ENCODE results near the gene UFC1. TPM values are rescaled to one million over a fixed set of nuclear protein-coding genes. Genes with fewer than 3 reads are reported as not detected.
A peak's percentile ranks its signal among the peaks of the same experiment; 100 is the strongest.

UFC1 gene
- total and polyA plus RNA-seq, 2 donors (not counting 3 experiments of a cell fraction or from before 2014, with no cell fraction given): 102 to 149 TPM

GRCh38 chr1:161158316-161159010 is 4.7 kb downstream of the UFC1 start:
- Histone ChIP-seq H3K4me2 (ENCODE audit: insufficient read depth, low read length) (peak overlapping the region; percentile 32), H3K4me1 (ENCODE audit: control insufficient read depth, extremely low read depth, insufficient read depth, low read length) (peaks cover 7% of the 10 kb centered on the region), H3K36me3 (ENCODE audit: control insufficient read depth in 2 of 2, extremely low read depth in 1 of 2, insufficient read depth in 2 of 2, low read length in 2 of 2) (peaks cover 2 to 10% of the 10 kb centered on the region in 2 experiments), H4K20me1 (replicated peaks; ENCODE audit: control insufficient read depth, extremely low read depth, insufficient read depth, low read length) (no peaks in the 10 kb centered on the region), H3K9ac (replicated peaks; ENCODE audit: extremely low read depth, insufficient read depth, low read length) (no peak overlapping the region), H2AFZ (ENCODE audit: low read depth, low read length) (no peak overlapping the region), H3K9me3 (replicated peaks; ENCODE audit: control insufficient read depth, insufficient read depth, low read length) (no peaks in the 10 kb centered on the region), H3K4me3 (replicated peaks in 1 of 3; ENCODE audit: insufficient read depth in 1 of 3, low read depth in 1 of 3, low read length in 3 of 3) (no peak overlapping the region), H3K79me2 (ENCODE audit: control insufficient read depth, insufficient read depth, low read length) (peaks cover 7% of the 10 kb centered on the region), H3K27ac (ENCODE audit: insufficient read depth, low read depth, low read length) (no peak overlapping the region), H3K9me1 (replicated peaks; ENCODE audit: control insufficient read depth, extremely low read depth, insufficient read depth, low read length) (no peaks in the 10 kb centered on the region), H3K27me3 (ENCODE audit: control insufficient read depth in 2 of 2, insufficient read depth in 2 of 2, low read length in 2 of 2) (no peaks in the 10 kb centered on the region)
- TF ChIP-seq EZH2 (IDR thresholded peaks at IDR 0.05; ENCODE audit: borderline replicate concordance, low read depth, low read length, severe bottlenecking) (no peak), MAX (IDR thresholded peaks at IDR 0.05; ENCODE audit: insufficient read depth, insufficient read length) (no peak), FOS (IDR thresholded peaks at IDR 0.05; ENCODE audit: borderline replicate concordance, insufficient read depth, low read length) (no peak), POLR2AphosphoS5 (IDR thresholded peaks at IDR 0.05; ENCODE audit: insufficient read depth, low read depth, low read length) (no peak), GATA2 (IDR thresholded peaks at IDR 0.05; ENCODE audit: insufficient read depth, insufficient read length, low read depth, low read length) (no peak), MYC (IDR thresholded peaks at IDR 0.05; ENCODE audit: low read depth, low read length) (no peak), CTCF (IDR thresholded peaks at IDR 0.05; ENCODE audit: extremely low read depth in 1 of 2, insufficient read depth in 1 of 2, low read depth in 1 of 2, low read length in 2 of 2) (no peak), POLR2A (IDR thresholded peaks at IDR 0.05; ENCODE audit: low read depth, low read length) (no peak), JUN (IDR thresholded peaks at IDR 0.05; ENCODE audit: borderline replicate concordance, insufficient read depth, insufficient read length, low read depth) (no peak)
- dilution Hi-C loops (cut with MboI; ENCODE audit: extremely low pct_ligation_motif_present, low sequenced_read_pairs): no loop called here
- ChIA-PET CTCF (interaction anchor here (0.7 to 2.1 kb wide), 2 partner anchors 161 to 224 kb away, joined by 3 to 9 read pairs; no protein-coding TSS in a partner anchor), POLR2A (interaction anchor here (0.7 kb wide), 1 partner anchor 137 kb away, joined by 4 read pairs; the partner anchor contains the start of gene F11R)
- no peak for DNase-seq (ENCODE audit: low read depth, low spot score)
- intact Hi-C loops (cut with micrococcal nuclease): loop anchor here (2.0 kb wide), 1 partner anchor 40 kb away; the partner anchor contains the start of genes NIT1 and PFDN2
- no TSS peak for BruUV-seq (replicated peaks)
- no peak for FAIRE-seq

Data from endothelial cell of umbilical vein (primary cell).